ENCODE results near the gene LAMTOR1.

LAMTOR1 gene

GRCh38 chr11:72116019-72116755, 13.1 kb upstream of the LAMTOR1 start:
- no peak for DNase-seq

GRCh38 chr11:72114570-72114969, 11.5 kb upstream of the LAMTOR1 start:
- no peak for DNase-seq

GRCh38 chr11:72112978-72113808, 10.1 kb upstream of the LAMTOR1 start:
- no peak for DNase-seq

- DNase-seq = peak; percentile 99
These were observed 9.3 kb upstream of the LAMTOR1 start, which contains the start of gene ANAPC15 for GRCh38 chr11:72112143-72112977. TSS of gene ANAPC15 (minus strand) at chr11:72112695. CDS start at chr11:72111276, 1,419 bp downstream.

GRCh38 chr11:72111300-72112142, 8.4 kb upstream of the LAMTOR1 start:
- no peak for DNase-seq

- DNase-seq = no peak
These were observed 2.8 kb upstream of the LAMTOR1 start, which contains the start of gene TOMT for GRCh38 chr11:72105888-72106287. TSS of gene TOMT (plus strand) at chr11:72105924. CDS start at chr11:72105952, 28 bp downstream.

- no peak for DNase-seq
These were observed 664 bp upstream of the LAMTOR1 start for GRCh38 chr11:72103754-72104167.

GRCh38 chr11:72102631-72102945, 509 bp downstream of the LAMTOR1 start:
- no peak for DNase-seq

- DNase-seq = no peak
These were observed 935 bp downstream of the LAMTOR1 start for GRCh38 chr11:72102162-72102561.

GRCh38 chr11:72100462-72100861, 2.6 kb downstream of the LAMTOR1 start:
- DNase-seq = no peak

GRCh38 chr11:72100009-72100408, 3.1 kb downstream of the LAMTOR1 start:
- no peak for DNase-seq

- DNase-seq = no peak
These were observed 4.4 kb downstream of the LAMTOR1 start for GRCh38 chr11:72098741-72099140.

- peak; percentile 76 for DNase-seq
These were observed 11.8 kb downstream of the LAMTOR1 start for GRCh38 chr11:72091292-72091691.

- no peak for DNase-seq
These were observed 14.9 kb downstream of the LAMTOR1 start for GRCh38 chr11:72088076-72088808.

- DNase-seq = no peak
These were observed 17.3 kb downstream of the LAMTOR1 start for GRCh38 chr11:72085621-72086351.

GRCh38 chr11:72084965-72085364, 18.1 kb downstream of the LAMTOR1 start:
- no peak for DNase-seq

- no peak for DNase-seq
These were observed 19.0 kb downstream of the LAMTOR1 start for GRCh38 chr11:72084076-72084475.

GRCh38 chr11:72083414-72083813, 19.7 kb downstream of the LAMTOR1 start:
- no peak for DNase-seq

GRCh38 chr11:72081821-72082453, 21.2 kb downstream of the LAMTOR1 start:
- DNase-seq = no peak

GRCh38 chr11:72081184-72081644, 21.9 kb downstream of the LAMTOR1 start:
- no peak for DNase-seq
